Globus pallidus (tissue), 1 donor: ENCODE results near the gene GCN1.

ENCODE experiments used
- DNase-seq: peaks from one replicate; pipeline ENCODE4 v3.0.0-alpha.2; 2015; ENCODE audit warnings: low spot score

Gene GCN1

GRCh38 chr12:120091371-120092090 lies 103.0 kb downstream of the GCN1 start:
- no peak for DNase-seq

- DNase-seq: no peak
Measured at GRCh38 chr12:120090626-120091295, 103.8 kb downstream of the GCN1 start.

- DNase-seq: no peak
Measured at GRCh38 chr12:120090206-120090605, 104.3 kb downstream of the GCN1 start.

GRCh38 chr12:120089796-120090195 lies 104.7 kb downstream of the GCN1 start:
- no peak for DNase-seq

GRCh38 chr12:120089105-120089504 lies 105.4 kb downstream of the GCN1 start:
- no peak for DNase-seq

- peak; percentile 99 for DNase-seq
Measured at GRCh38 chr12:120086801-120087621, 107.5 kb downstream of the GCN1 start.

- DNase-seq: no peak
Measured at GRCh38 chr12:120085920-120086645, 108.4 kb downstream of the GCN1 start.

GRCh38 chr12:120081641-120082040 lies 112.9 kb downstream of the GCN1 start:
- DNase-seq: no peak

GRCh38 chr12:120079411-120080400 lies 114.8 kb downstream of the GCN1 start:
- DNase-seq: no peak

- DNase-seq: no peak
Measured at GRCh38 chr12:120078868-120079267, 115.6 kb downstream of the GCN1 start.

- DNase-seq: no peak
Measured at GRCh38 chr12:120077260-120077659, 117.3 kb downstream of the GCN1 start.
